Activated CD4-positive, alpha-beta T cell treated with anti-CD3 and anti-CD28 coated beads, Interleukin-2, amount 50 U/mL, for 4 hours (primary cell): ENCODE results near the gene TMEM182.

Source experiments
- DNase-seq, 2 experiments: peaks; one replicate each; pipeline ENCODE4 v3.0.0-alpha.2; 2020

TMEM182 gene

DNA sequence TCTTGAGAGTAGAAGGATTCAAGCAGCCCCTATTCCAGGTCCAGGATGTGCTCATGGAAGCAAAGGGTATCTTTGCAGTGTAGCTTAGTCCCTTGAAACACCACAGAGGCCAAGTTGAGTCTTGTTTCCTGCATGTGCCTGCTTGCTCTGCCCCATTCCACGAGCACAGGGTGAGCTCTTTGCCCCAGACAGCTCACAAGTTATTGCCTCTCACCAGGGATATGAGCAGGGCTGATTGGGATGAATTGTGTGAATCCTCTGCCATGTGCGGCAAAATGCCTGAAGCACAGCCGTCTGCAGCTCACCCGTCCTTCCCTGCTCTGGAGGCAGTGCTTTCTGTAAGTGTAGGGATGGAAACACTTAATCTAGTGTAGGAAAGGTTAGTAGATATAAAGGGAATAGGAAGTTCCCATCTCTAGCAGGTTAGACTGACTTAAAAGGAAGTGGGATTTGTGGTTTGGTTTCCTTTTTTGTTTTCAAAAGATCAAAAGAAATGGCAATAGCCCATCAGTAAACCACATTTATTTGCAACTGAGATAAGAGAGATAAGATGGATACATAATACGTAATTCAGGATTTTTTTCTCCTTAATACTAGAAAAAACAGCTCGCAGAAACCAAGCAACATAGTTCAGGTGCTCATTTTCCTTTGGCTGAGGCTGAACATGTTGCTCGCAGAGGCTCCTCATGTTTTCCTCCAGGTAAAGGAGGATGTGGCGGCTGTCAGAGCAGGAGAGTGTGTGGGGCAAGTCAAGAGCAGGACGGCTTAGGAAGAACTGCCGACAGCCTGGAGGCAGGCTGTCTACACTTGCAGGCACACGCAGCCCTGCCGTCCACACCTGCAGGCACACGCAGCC is 41.4 kb downstream of the TMEM182 start:
- DNase-seq = no peak

DNA sequence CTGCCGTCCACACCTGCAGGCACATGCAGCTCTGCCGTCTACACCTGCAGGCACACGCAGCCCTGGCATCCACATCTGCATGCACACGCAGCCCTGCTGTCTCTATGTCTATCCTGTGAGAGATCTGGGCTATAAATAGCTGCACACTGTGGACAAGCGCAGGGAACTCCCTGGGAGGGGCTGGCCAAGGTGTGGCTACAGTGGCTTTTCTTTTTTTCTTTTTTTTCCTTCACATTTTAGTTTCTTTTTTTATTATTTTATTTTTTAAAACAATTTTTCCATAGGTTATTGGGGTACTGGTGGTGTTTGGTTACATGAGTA is 42.0 kb downstream of the TMEM182 start:
- DNase-seq = no peak

DNA sequence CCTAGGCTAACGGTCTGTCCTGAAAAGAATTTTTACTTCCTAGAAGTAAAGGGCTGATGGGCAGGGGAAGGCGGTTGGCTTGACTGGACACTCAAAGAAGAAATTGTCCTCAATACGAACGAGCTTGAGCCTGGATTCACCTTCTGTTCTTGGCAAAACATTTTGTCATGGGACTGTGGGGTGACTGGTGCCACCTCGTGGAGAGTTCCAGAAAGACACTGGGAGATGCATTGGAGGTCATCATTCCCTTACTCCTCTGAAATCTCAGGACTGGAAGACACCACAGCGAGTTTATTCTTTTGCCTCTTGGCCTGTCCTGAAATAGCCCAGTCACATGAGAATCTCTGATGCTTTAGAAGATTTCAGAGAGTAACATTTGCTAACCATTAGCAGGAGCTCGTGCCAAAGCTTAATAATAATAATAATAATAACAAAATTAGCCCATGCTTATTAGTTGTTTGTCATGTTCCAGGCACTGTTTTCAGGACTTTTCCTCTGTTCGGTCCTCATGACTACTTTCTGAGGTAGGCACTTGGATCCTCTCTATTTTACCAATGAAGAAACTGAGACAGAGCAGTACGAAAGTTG is 44.5 kb downstream of the TMEM182 start:
- peak; percentile 5 to 12 for DNase-seq

DNA sequence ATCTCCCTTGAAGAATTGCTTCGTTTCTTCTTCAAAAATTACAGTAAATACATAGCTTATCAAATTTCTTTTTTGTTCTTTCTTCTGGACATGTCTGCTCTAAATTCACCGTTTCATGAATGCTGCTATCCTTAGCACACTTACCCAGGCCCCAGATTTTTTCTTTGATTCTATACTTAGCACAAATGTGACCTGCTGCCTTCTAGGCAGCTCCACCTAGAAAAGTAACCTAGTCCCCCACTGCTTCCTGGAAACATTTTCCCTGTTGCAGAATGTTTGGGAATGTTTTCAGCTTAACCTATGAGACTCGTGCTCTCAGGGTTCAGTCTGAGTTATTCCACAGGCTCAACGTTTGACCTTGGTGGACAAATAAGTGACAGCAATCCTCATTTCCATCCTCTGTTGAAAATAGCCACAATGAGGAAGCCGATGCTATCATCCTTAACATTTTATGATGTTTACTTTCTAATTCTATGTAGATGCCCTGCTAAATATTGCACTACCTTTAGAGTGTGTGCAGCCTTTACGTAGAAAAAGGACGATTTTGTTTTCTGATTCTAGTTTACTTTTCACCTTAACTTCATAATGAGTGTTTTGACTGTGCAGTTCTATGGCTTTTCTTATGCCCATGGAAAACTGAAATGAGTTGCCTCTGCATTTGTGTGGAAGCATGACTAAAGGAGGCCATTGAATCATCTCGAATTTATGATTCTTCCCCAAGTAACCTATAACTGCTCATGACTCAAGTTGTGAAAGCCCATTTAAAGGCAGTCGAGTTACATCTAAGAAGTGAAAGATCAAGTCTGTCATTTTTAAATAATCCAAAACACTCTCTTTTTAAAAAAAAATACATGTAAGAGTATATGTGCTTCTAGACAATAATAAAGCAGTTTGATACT is 47.7 kb downstream of the TMEM182 start:
- no peak for DNase-seq

DNA sequence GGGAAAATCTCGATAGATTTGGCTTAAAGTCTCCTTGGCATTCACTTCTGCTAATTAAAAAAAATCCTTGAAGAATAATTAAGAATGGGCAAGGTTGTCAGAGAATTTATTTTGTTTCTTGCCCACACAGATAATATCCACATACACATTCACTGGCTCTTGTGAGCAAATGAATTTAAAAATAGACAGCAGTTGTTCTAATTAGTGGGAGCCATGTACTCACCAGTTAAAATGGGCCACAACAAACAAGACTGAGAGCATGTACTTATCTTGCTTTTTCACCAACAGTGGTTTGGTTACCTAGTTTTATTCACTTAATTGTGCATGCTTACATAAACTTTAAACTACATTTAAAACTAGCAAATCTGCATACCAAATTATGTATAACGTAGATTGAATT is 53.5 kb downstream of the TMEM182 start:
- no peak for DNase-seq

DNA sequence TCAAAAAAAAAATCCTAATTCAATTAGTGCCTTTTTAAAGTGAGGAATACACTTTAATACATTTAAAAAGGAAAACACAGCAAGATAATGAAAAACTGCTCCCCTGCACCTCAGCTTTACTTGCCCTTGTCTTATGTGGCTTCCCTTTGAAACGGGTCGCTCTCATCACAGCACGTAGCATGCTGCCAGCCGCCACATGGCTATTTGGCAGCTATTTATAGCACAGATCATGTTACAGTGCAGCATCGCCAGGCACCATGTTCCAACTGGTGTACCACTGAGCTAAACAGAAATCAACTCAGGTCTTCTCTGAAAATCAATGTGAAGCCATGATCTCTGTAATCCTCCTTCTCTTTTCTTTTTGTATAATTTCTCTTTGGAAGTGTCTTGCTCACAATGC is 65.1 kb downstream of the TMEM182 start:
- no peak for DNase-seq

DNA sequence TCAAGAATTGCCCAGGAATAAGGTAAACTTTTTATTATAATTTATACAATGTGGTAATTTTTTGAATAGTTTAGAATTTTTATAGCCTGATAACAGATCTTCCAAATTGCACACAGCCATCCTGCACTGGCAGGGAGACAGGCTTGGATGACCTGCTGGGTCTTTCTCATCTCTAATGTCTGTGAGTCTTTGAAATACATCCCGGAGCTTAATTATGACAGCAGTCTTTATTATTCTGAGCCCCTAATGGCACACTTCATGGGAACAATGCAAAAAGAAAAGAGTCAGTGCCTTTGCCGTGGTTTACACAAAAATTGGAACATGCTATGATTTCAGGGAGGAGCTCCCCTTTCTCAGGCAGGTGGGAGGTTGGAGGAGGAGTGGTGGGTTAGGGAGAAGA is 71.0 kb downstream of the TMEM182 start:
- no peak for DNase-seq

DNA sequence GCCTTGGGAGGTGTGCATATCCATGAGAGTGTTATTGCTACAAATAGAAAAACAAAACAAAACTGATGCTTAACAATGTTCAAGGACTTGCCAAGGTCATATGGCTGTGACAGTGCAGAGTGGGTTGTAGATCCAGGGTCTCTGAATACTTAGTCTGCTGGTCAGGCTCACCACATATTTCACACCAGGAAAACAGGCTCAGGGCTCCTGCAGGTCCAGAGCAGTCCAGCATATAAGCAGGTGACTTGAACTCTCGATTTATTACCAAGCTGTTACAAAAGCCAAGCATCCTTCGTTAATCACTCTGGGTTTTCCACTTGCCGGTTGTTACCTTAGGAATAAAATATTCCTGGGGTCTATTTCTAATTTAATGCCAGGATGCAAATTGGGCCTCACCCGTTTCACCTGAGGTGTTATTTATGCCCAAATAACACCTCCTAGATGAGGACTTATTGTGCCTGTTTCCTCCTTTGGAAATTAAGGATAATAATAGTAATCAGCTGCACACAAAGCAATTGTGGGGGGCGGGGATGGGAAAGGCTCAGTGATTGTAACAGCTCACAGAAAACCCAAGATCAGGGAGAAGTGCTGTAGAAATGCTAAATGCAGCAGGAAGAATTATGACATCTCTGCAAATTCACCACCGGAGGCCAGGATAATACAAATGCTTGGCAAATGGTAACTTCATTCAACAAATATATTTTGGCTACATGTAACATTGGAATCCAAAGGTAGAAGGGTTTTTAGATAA is 72.9 kb downstream of the TMEM182 start:
- DNase-seq = no peak

DNA sequence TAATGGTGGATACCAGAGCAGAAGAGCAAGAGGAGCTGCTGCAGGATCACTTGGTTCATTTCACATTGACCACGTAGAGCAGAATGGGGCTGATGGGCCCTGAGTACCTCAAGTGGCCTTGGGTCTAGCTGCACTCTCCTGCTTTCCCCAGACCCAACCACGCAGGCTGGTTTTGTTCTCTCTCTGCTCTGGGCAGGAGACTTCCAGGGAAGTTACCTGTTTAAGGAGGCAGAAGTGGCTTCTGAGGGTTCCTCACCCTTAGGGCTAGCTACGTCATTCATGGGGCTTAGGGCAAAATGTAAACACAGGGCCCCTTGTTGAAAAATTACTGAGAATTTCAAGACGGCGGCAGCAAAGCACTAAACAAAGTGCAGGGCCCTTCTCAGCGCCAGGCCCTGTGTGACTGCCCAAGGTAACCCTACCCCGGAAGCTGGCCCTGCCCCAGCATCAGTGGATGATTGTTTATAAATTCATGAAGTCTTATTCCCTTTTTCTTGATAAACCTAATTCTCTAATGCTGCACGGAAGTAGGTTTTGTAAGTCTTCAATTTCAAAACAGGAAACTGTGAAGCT is 75.9 kb downstream of the TMEM182 start:
- no peak for DNase-seq

DNA sequence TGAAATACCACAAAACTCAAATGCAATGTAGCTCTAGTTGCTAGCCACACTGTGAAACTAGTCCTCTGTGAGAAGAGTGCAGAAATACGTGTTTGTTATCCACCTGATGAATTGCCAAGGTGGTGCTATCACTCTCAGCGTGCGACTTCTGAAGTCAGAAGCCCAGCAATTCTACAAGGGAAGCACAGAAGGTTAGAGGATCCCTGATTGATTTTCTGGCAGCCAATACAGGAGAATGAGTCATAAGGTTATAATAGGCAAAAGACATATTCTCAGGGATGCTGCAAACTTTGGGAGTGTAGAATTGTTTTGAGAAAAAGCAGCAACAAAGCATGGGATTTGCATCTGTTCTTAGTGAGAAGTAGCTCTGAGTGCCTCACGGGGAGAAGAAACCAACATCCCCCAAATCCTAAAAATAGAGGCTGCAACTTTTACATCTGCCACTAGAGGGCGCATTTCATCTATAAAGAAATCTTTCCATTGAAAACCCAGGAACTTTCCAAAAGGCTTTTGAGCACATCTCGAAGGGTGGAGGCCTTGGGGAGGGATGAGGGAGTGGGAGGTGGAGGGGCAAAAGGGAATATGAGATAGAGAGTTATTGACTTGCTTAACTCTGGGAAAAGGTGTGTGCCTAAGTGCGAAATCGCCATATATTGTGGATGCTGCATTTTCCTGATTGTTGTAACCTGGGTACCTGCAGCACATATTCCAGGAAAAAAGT is 78.0 kb downstream of the TMEM182 start:
- peak in 1 of 2 experiments; percentile 9 for DNase-seq

DNA sequence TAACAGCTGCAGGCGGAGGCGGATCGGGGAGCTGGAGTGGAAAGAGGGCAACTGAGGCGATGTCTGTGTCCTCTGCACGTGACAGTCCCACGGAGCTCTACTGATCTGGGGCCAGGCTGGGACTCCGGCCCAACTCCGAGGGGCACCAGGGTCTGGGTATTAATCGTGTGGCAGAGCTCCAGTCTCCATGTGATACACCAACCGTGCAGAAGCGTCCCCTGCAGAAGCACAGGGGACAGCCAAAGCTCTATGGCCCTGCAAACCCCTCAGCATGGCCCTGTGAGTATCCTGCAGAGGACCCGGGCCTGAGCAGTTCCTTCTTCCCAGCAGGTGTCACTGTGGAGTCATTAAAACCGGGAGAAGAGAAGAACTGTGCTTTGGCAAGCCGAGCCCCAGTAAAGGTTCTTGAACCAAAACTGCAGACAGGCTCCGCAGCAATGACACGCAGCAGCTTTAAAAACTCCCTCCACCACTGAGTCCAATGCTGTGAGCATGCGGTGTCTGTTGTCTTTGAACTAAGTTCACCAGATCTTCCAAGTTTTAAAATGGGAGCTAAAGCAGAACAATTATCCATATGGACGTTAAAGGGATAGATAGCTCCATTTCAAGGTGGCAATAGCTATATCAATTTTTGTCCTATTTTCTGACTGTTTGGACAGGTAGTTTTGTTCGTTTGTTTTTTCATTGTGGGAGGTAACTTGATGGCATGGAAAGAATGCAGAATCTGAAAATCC is 79.4 kb downstream of the TMEM182 start:
- DNase-seq = no peak

DNA sequence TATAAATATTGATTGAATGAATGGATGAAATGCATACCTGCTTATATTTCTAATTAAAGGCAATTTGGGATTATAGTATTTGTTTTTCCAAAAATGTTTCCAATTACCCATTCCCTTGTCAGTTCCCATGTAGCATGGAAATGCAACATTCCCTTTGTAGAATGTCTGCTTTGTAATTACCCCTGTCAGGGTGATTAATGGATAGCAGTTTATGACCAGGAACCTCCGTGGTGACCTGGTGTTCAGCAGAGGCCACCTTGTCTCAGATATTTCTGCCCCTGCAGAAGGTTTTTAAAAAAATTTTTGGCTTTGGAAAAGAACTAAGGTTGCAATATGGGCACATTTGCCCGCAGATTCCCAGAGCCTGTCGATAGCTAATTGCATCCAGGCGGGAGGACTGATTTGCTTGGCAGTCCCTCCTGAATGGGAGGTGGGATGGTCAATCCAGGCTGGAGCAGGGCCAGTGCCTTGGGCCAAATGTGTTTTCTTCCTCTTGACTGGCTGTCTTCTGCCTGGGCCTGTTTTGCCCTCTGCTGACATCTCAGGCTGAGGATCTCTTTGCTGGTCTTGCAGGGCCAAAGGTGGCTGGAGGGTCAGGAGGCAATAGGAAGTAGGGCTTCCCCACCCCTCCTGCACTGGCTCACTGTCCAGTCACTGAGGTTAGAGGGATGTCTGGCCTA is 82.1 kb downstream of the TMEM182 start:
- no peak for DNase-seq

DNA sequence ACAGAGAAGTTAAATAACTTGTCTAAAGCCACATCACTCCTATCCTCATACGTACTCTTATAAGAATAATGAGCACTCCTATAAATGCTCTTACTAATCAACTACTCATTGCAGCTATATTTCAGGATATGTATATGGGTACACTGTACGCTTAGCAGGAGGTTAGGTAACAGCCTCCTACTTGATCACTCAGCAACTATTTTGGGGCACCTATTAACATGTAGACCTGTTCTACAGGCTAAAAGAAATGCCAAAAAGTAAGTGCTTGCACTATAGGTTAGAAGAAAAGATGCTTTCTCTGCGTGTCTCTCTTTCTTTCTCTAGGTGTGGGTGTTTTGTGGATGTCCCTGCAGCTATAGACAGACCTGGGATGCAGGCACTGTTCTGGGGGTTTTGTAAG is 83.1 kb downstream of the TMEM182 start:
- DNase-seq = no peak

DNA sequence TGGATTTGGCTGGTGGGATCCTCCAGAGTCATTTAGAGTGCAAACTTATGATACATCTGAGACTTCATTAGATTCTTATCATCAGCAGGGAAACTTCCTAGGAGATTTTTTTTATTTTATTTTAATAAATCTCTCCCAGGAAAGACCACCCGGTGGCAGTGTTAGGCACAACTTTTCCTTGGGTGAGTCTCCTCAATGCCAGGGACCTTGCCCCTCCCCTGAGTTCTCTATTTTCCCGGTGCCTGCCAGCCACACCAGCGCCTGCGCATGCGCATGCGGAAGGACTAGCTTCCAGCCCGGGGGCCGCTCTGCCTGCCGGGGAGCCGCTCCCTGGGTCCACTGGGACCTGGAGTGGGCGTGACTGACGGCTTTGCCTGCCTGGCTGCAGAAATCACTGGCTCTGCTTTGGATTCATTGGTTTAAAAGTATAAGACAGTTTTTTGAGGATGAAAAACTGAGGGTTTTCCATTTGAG is 86.6 kb downstream of the TMEM182 start:
- DNase-seq = no peak

DNA sequence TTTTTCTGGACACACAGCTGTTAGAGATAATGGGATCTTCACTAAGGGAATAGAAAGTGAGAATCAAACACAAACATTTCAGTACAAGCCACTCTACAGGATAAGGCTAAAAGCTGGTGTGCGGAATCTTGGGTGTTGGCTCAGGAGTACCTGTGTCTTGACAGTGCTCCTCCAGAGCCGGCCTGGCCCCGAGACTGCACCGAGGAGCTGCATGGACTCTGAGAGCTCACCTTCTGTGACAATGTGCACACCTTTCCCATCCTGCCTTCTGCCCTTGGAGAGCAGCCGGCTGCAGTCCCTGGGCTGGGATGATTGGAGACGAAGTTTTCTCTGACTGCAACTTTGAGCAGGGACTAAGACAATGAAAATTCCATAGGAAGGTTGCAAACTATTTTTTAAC is 89.1 kb downstream of the TMEM182 start:
- DNase-seq = no peak

DNA sequence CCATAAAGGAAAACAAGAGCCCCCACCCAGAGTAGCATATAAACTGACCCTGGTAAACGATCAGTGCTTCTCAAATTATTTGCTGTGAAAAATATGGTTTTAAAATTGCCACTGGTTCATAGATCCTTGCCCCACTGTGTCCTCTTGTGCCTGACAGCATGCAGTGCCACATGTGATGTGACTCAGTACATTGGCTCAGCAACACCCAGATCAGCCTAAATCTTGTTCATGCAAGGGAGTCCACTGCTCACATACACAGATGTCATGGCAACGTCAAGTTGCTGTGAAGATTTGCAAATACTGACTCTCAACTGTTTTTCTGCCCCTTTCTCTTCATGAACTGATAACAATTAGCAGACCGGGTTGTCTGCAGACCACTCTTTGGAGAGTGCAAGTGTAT is 91.0 kb downstream of the TMEM182 start:
- DNase-seq = no peak
